ENCODE data around the gene NDUFAF2.

GRCh38 chr5:61159836-61160235 is 214.8 kb downstream of the NDUFAF2 start:
- TF ChIP-seq, protein P1, sequence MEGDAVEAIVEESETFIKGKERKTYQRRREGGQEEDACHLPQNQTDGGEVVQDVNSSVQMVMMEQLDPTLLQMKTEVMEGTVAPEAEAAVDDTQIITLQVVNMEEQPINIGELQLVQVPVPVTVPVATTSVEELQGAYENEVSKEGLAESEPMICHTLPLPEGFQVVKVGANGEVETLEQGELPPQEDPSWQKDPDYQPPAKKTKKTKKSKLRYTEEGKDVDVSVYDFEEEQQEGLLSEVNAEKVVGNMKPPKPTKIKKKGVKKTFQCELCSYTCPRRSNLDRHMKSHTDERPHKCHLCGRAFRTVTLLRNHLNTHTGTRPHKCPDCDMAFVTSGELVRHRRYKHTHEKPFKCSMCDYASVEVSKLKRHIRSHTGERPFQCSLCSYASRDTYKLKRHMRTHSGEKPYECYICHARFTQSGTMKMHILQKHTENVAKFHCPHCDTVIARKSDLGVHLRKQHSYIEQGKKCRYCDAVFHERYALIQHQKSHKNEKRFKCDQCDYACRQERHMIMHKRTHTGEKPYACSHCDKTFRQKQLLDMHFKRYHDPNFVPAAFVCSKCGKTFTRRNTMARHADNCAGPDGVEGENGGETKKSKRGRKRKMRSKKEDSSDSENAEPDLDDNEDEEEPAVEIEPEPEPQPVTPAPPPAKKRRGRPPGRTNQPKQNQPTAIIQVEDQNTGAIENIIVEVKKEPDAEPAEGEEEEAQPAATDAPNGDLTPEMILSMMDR (IDR thresholded peaks at IDR 0.05; ENCODE audit: borderline replicate concordance, extremely low read depth, low read length, poor library complexity, severe bottlenecking), result no peak
- TF ChIP-seq EZH2 (IDR thresholded peaks at IDR 0.05; ENCODE audit: borderline replicate concordance, low read depth, low read length, severe bottlenecking), result no peak
